Activated T-cell treated with anti-CD3 and anti-CD28 coated beads, Interleukin-2, amount 50 U/mL, for 72 hours (primary cell): ENCODE measurements around the gene VWC2L. TPM values are rescaled to one million over a fixed set of nuclear protein-coding genes. Genes with fewer than 3 reads are reported as not detected.

Experiments used
- ATAC-seq, 2 donors: fragments of 150-1000 bp; cut with Tn5 transposase; replicated peaks in 1 of 2; 2 replicates each; pipeline ENCODE4 v1.10.0; 2021; ENCODE audit warnings: moderate library complexity in 2 of 2, mild to moderate bottlenecking in 1 of 2
- DNase-seq, 2 donors: peaks; one replicate each; pipeline ENCODE4 v3.0.0; 2021 to 2022; ENCODE audit warnings: mixed read lengths in 1 of 2
- H3K27ac Mint-ChIP-seq: one replicate; pipeline ENCODE4 v1.8.0; 2022; ENCODE audit warnings: mild to moderate bottlenecking, moderate library complexity, mixed read lengths
- H3K27me3 Mint-ChIP-seq: one replicate; pipeline ENCODE4 v1.8.0; 2022; ENCODE audit warnings: low read depth, mixed read lengths
- H3K36me3 Mint-ChIP-seq, 2 donors: one replicate each; pipeline ENCODE4 v1.8.0; 2022; ENCODE audit warnings: mixed read lengths in 2 of 2, mild to moderate bottlenecking in 1 of 2; ENCODE audit not compliant: insufficient read depth in 2 of 2
- H3K4me1 Mint-ChIP-seq: one replicate; pipeline ENCODE4 v1.8.0; 2022; ENCODE audit warnings: low read depth, mixed read lengths
- H3K4me3 Mint-ChIP-seq, 2 donors: one replicate each; pipeline ENCODE4 v1.8.0; 2022; ENCODE audit warnings: mild to moderate bottlenecking in 2 of 2, mixed read lengths in 2 of 2, moderate library complexity in 2 of 2
- H3K9me3 Mint-ChIP-seq, 2 donors: one replicate each; pipeline ENCODE4 v1.8.0; 2022; ENCODE audit warnings: mixed read lengths in 2 of 2
- total RNA-seq, 2 donors: library from RNA; stranded (reverse); gene quantifications; one replicate each; pipeline ENCODE4 v1.2.3, GENCODE V29; 2022

Gene VWC2L
- total RNA-seq, 2 donors from 2014 or later = not detected

DNA sequence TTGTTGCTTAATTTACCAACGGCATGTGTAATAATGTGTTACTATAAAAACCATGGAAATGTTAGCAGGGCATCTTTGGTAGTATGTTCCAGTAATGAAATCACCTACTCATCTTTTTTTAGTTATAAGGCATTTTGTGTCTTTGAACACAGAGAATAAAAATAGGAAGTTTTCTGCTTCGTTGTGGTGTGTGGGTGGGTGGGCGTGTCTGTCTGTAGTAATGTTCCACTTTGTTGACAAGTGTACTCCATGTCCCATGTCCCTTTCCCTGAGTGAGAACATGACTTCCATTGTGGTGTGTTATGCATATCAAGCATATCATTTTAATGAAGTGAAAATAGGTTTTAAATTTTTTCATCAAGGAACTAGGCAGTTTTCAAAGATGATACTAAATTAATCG, 149.3 kb downstream of the VWC2L start:
- H3K27me3 Mint-ChIP-seq = no peaks in the 10 kb centered on the region
- H3K9me3 Mint-ChIP-seq = peaks cover 1 to 6% of the 10 kb centered on the region in 2 donors
- H3K27ac Mint-ChIP-seq = no peak overlapping the region
- no peaks in the 10 kb centered on the region for H3K4me1 Mint-ChIP-seq
- DNase-seq (no peak), ATAC-seq (no peak)
- H3K4me3 Mint-ChIP-seq = no peak overlapping the region
- H3K36me3 Mint-ChIP-seq = no peaks in the 10 kb centered on the region

DNA sequence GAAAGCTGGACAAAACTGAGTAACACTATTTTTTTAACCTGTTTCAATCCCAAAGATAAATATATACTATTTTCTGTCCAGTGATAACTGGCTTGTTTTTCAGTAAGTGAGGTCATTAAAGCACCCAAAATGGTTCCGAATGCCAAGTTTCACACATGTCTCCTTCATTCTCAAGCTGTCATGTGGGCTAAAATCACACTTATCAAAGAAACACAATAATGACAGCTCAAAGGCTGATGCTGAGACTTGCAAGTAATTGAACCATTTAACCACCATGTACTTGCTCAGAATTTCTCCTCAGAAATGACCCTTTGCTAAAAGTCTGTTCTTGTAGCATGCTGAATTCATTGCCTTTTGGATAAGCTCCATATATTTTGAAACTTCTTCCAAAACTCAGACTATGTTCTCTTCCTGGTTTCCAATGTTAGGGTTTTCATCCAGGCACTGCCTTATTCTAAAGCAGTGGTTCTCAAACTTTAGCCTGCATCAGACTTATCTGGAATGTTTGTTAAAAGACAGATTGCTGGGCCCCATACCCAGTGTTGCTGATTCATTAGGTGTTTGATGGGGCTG, 149.8 kb downstream of the VWC2L start:
- Mint-ChIP-seq H3K4me1 (no peaks in the 10 kb centered on the region), H3K9me3 (peaks cover 1 to 6% of the 10 kb centered on the region in 2 donors), H3K36me3 (no peaks in the 10 kb centered on the region), H3K4me3 (no peak overlapping the region), H3K27ac (no peak overlapping the region), H3K27me3 (no peaks in the 10 kb centered on the region)
- ATAC-seq (no peak), DNase-seq (no peak)

DNA sequence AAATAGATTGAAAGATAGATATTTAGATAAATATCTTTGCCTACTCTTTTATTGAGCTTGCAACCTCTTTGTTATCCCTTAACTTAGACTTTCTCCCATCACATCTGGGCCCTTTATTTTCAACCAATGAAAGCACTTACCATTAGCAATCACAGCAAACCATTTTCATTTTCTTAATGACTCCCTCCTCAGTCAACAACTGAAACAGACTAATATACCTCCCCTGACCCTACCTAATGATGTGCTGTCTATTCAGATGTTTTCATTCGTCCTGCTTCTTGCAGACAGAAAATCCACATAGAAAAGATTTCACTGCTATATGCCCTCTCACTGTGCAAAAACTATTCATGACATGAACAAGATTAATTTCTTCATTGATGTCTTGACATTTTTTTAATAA, 154.4 kb downstream of the VWC2L start:
- DNase-seq (no peak), ATAC-seq (no peak)
- no peak overlapping the region for H3K4me3 Mint-ChIP-seq
- peaks cover 1 to 8% of the 10 kb centered on the region in 2 donors for H3K9me3 Mint-ChIP-seq
- H3K36me3 Mint-ChIP-seq = no peaks in the 10 kb centered on the region
- H3K4me1 Mint-ChIP-seq = no peaks in the 10 kb centered on the region
- no peaks in the 10 kb centered on the region for H3K27me3 Mint-ChIP-seq
- H3K27ac Mint-ChIP-seq = no peak overlapping the region

DNA sequence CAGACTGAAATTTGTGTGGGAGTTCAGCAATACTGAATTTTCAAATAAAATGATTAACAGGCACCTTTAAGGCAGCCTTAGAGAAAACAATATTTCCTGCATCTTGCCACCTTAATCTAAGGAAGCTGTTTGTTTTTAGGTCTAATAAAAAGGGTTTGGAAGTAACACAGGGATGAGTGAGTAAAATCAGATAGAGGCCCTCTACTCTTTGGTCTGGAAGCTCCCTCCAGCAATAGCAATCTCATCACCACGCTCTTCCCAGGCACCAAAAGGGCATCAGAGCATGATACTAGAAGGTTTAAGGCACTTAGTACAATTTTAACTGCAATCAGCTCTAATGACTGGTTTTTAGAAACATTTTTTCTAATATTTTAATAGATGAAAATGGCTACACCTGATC, 155.6 kb downstream of the VWC2L start:
- no peak for ATAC-seq
- Mint-ChIP-seq H3K27me3 (no peaks in the 10 kb centered on the region), H3K4me1 (no peaks in the 10 kb centered on the region), H3K4me3 (no peak overlapping the region), H3K9me3 (peaks cover 1 to 8% of the 10 kb centered on the region in 2 donors), H3K27ac (no peak overlapping the region), H3K36me3 (no peaks in the 10 kb centered on the region)
- DNase-seq = no peak

DNA sequence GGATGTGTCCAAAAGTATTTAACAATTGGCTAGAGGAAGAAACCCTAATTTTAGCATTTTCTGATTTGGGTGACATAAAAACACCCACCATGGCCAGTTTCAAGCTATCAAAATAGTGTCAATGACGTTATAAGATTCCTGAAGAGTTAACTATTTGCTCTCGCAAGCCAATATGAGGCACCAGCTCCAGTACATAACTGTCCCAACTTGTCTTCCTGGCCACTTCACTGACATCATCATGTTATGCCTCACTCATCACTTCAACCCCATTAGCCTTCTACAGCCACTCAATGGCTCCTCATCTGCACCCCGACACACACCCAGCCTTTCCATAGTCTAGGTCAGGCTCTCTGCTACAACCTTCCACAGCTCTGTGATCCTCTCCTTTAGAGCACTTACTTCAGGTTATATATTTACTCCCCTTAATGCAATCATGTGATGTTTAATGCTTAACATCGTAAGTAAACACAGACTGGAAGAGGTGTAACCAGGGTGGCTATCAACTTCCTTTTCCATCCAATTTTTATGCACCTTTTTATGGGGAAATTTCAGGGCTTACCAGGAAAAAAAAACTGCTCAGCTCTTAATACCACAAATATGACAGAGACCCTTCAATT, 158.7 kb downstream of the VWC2L start:
- ATAC-seq (no peak), DNase-seq (no peak)
- peaks cover 1 to 7% of the 10 kb centered on the region in 2 donors for H3K9me3 Mint-ChIP-seq
- H3K4me1 Mint-ChIP-seq = peaks cover 2% of the 10 kb centered on the region
- H3K27ac Mint-ChIP-seq = no peak overlapping the region
- no peaks in the 10 kb centered on the region for H3K27me3 Mint-ChIP-seq
- no peaks in the 10 kb centered on the region for H3K36me3 Mint-ChIP-seq
- no peak overlapping the region for H3K4me3 Mint-ChIP-seq

DNA sequence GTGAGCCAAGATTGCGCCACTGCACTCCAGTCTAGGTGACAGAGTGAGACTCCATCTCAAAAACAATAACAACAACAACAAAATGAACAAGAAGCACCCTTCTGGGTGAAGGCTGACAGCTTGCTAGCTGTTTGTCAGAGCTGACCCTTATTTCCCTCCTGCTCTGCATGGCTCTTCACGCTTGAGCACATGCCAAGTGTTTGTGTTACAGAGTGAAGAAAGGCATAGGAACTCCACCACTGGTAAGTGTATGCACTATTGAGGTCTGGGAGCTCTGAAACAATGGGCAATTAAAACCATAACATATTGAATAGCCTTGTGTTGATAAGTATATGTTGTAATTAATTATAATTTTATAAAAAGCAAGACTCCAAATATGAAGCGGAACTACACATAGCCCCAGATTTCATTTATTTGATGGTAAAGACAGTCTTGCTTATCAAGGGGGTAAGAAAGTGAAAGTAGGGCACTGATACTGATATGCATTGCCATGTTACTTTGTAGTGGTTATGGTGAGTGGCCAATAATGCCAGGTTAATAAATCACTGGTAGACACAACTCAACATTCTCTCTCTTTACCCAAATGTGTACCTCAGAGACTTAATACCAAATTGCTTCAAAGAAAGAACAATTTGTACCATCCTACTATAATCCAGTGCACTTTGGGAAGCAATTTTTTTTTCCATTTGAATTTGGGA, 163.4 kb downstream of the VWC2L start:
- DNase-seq = no peak
- Mint-ChIP-seq H3K36me3 (peaks cover 0 to 1% of the 10 kb centered on the region in 2 donors), H3K4me3 (no peak overlapping the region), H3K9me3 (peaks cover 0 to 2% of the 10 kb centered on the region in 2 donors), H3K4me1 (peaks cover 13% of the 10 kb centered on the region), H3K27me3 (peaks cover 11% of the 10 kb centered on the region), H3K27ac (no peak overlapping the region)
- ATAC-seq = no peak

DNA sequence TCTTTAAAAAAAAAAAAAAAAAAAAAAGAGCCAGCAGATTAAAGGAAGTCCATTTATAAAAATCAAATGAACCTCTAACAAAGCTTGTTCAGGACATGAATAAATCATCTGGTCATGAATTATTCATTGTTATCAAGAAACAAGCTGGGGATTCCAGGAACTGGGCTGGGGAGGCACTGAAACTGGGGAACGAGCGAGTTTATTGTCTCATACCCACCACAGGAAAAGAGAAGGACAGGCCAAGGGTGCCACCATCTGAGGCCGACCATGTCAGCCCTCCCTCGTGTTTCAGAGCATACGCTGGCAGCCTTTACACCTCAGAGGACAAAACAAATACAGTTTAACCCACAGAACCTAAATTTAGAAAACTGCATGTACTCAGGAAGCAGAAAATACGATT, 164.2 kb downstream of the VWC2L start:
- Mint-ChIP-seq H3K27ac (peak overlapping the region; percentile 60), H3K27me3 (peaks cover 11% of the 10 kb centered on the region), H3K36me3 (peaks cover 0 to 1% of the 10 kb centered on the region in 2 donors), H3K4me1 (peaks cover 13% of the 10 kb centered on the region), H3K9me3 (no peaks in the 10 kb centered on the region), H3K4me3 (peak overlapping the region in 1 of 2 donors; percentile 15)
- ATAC-seq (no peak), DNase-seq (no peak)

DNA sequence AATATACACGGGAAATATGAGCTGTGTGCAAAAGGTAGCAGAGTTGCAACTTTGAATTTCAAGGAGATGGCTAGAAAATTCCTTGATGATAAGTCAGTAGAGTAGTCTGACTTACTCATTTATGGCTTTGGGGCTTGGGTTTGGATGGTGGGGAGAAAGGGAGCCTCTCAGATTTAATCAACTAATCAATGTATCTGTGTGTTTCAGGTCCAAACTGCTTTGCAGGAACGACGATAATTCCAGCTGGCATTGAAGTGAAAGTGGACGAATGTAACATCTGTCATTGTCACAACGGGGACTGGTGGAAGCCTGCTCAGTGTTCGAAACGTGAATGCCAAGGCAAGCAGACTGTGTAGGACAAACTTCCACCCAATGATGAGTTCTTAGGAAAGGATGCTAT, 164.6 kb downstream of the VWC2L start:
- no peaks in the 10 kb centered on the region for H3K9me3 Mint-ChIP-seq
- peaks cover 13% of the 10 kb centered on the region for H3K4me1 Mint-ChIP-seq
- H3K36me3 Mint-ChIP-seq = peaks cover 0 to 1% of the 10 kb centered on the region in 2 donors
- H3K27me3 Mint-ChIP-seq = peaks cover 11% of the 10 kb centered on the region
- ATAC-seq = no peak
- DNase-seq = no peak
- H3K27ac Mint-ChIP-seq = peak overlapping the region; percentile 60
- peak overlapping the region in 1 of 2 donors; percentile 15 for H3K4me3 Mint-ChIP-seq

DNA sequence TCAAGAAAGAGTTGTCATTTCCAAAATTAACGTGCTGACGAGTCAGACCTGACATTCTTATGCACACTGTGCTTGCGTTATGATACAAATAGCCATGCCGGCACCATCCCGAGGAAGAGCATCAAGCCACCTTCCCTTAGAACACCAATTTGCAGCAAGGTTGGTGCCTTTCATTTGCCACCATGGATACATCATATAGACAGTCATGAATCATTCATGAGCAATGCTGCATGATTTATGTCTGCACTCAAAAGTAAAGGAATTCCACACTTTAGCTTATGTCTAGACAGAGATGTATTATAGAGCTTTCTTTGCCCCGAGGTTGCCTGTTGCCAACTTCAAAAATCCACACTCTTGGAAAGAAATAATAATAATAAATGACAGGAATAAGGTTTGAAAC, 166.9 kb downstream of the VWC2L start:
- peaks cover 11% of the 10 kb centered on the region for H3K27me3 Mint-ChIP-seq
- H3K9me3 Mint-ChIP-seq = no peaks in the 10 kb centered on the region
- no peak overlapping the region for H3K27ac Mint-ChIP-seq
- peaks cover 0 to 1% of the 10 kb centered on the region in 2 donors for H3K36me3 Mint-ChIP-seq
- H3K4me1 Mint-ChIP-seq = peaks cover 13% of the 10 kb centered on the region
- DNase-seq = no peak
- ATAC-seq = no peak
- no peak overlapping the region for H3K4me3 Mint-ChIP-seq

DNA sequence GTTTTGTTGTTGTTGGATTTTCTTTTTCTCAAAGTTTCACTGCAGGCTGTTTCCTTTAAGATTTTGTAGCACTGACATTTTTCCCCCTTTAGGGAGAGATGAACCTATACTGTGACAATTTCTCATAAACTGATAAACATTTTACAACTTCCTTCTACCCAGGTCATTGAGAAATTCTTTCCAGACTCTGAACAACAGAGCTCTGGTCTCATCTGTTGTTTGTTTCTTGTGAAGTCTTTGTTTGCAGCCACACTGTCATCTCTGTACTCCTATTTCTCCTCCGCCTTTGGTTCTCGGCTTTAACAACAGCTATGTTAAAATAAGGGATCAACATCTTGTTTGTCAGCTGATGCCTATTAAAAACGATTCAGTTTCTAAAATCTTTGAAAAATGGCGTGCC, 167.6 kb downstream of the VWC2L start:
- Mint-ChIP-seq H3K4me1 (peaks cover 13% of the 10 kb centered on the region), H3K27ac (no peak overlapping the region), H3K4me3 (no peak overlapping the region), H3K36me3 (peaks cover 0 to 1% of the 10 kb centered on the region in 2 donors), H3K27me3 (peaks cover 11% of the 10 kb centered on the region), H3K9me3 (no peaks in the 10 kb centered on the region)
- ATAC-seq = no peak
- no peak for DNase-seq

DNA sequence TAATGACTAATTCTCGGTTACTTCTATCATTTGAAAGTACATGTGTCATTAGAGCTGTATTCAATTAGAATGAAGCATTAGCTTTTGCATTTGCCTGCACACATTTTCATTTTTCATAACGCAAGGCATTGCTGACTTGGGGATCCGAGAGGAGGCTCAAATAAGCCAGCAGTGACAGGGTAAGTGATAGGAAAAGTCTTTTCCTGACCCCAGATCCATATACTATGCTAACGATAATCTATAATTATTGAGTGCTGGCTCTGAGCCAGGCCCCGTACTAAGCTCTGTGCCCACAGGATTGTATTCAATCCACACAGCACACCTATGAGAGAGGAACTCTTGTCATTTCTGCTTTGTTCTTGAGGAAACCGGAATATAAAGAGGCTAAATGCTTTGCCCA, 168.2 kb downstream of the VWC2L start:
- DNase-seq (no peak), ATAC-seq (no peak)
- Mint-ChIP-seq H3K4me3 (no peak overlapping the region), H3K36me3 (peaks cover 0 to 1% of the 10 kb centered on the region in 2 donors), H3K9me3 (no peaks in the 10 kb centered on the region), H3K4me1 (peaks cover 13% of the 10 kb centered on the region), H3K27me3 (peaks cover 11% of the 10 kb centered on the region), H3K27ac (no peak overlapping the region)

DNA sequence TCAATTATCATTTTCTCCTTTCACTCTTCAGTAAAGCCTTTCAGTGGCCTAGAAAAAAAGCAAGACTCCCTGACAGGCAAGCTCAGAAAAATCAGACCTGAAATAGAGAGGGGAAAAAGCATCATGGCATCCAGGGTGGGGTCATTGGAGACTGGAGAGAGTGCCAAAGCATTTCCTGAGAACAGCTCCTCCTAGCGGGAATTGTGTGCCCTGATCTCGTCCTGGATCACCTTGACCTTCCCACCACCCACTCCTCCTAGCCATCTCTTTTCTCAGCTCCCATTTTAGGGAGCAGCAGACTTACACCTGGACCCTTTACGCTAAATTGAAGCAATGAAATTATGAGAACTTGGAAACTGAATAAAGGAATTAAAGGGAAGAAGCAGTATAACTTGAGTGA, 176.6 kb downstream of the VWC2L start:
- peaks cover 0 to 2% of the 10 kb centered on the region in 2 donors for H3K9me3 Mint-ChIP-seq
- no peaks in the 10 kb centered on the region for H3K36me3 Mint-ChIP-seq
- DNase-seq (no peak), ATAC-seq (no peak)
- H3K27ac Mint-ChIP-seq = no peak overlapping the region
- H3K4me1 Mint-ChIP-seq = no peaks in the 10 kb centered on the region
- H3K4me3 Mint-ChIP-seq = no peak overlapping the region
- H3K27me3 Mint-ChIP-seq = no peaks in the 10 kb centered on the region

DNA sequence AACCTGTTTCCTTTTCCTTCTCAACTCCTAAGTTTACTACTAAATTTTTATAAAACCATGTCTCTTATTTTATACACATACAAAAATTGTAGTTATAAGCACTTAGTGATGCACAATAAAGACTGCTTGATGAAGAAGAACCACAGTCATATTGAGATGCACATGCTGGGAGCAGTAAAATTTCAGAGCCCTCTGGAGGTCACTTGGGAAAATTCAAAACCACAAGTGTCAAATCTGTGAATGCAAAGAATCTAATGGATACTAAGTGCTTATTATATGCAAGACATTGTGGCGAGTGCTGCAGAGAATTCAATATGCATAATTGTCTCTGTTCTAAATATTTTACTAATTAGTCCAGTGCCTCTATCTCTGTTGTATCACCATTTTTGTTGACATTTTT, 180.5 kb downstream of the VWC2L start:
- H3K9me3 Mint-ChIP-seq = peaks cover 0 to 2% of the 10 kb centered on the region in 2 donors
- no peaks in the 10 kb centered on the region for H3K27me3 Mint-ChIP-seq
- DNase-seq (no peak), ATAC-seq (no peak)
- no peak overlapping the region for H3K27ac Mint-ChIP-seq
- no peaks in the 10 kb centered on the region for H3K36me3 Mint-ChIP-seq
- H3K4me3 Mint-ChIP-seq = no peak overlapping the region
- H3K4me1 Mint-ChIP-seq = no peaks in the 10 kb centered on the region
